Endothelial cell (in vitro differentiated cells): Measurements from ENCODE around the gene PLEKHG3. TPM values are rescaled to one million over a fixed set of nuclear protein-coding genes. Genes with fewer than 3 reads are reported as not detected.

ENCODE experiments used
- DNase-seq: peaks from one replicate; pipeline ENCODE4 v3.0.0; 2021; ENCODE audit warnings: low spot score
- H3K27ac Mint-ChIP-seq: one replicate; pipeline ENCODE4 v1.8.0; 2021; ENCODE audit warnings: mixed read lengths, inconsistent platforms; ENCODE audit not compliant: unreplicated experiment
- H3K27me3 Mint-ChIP-seq: one replicate; pipeline ENCODE4 v1.8.0; 2021; ENCODE audit warnings: mild to moderate bottlenecking, moderate library complexity, mixed read lengths, inconsistent platforms; ENCODE audit not compliant: unreplicated experiment
- H3K36me3 Mint-ChIP-seq: one replicate; pipeline ENCODE4 v1.8.0; 2021; ENCODE audit warnings: mild to moderate bottlenecking, low read depth, mixed read lengths, inconsistent platforms; ENCODE audit not compliant: unreplicated experiment
- H3K4me1 Mint-ChIP-seq: one replicate; pipeline ENCODE4 v1.8.0; 2021; ENCODE audit warnings: mild to moderate bottlenecking, mixed read lengths, inconsistent platforms; ENCODE audit not compliant: unreplicated experiment
- H3K4me3 Mint-ChIP-seq: one replicate; pipeline ENCODE4 v1.8.0; 2021; ENCODE audit warnings: mild to moderate bottlenecking, mixed read lengths, inconsistent platforms; ENCODE audit not compliant: unreplicated experiment
- H3K9me3 Mint-ChIP-seq: one replicate; pipeline ENCODE4 v1.8.0; 2021; ENCODE audit warnings: mixed read lengths, inconsistent platforms; ENCODE audit not compliant: unreplicated experiment
- total RNA-seq: library from RNA; stranded (reverse); fragmentation: NEBNext Ultra II Directional; extraction: Animal tissue kit (Norgen Biotek cat#: 25700); gene quantifications from one replicate; pipeline ENCODE4 v1.2.1, GENCODE V29; 2021; ENCODE audit not compliant: unreplicated experiment
- TF ChIP-seq, protein P1 (sequence below): fragments of 200-600 bp; sonication (generic); IDR thresholded peaks from one replicate; pipeline ENCODE4 v1.5.0; 2021; ENCODE audit warnings: antibody characterized with exemption; ENCODE audit not compliant: unreplicated experiment

PLEKHG3 gene
- total RNA-seq, 1 donor from 2014 or later = 31.4 TPM

DNA sequence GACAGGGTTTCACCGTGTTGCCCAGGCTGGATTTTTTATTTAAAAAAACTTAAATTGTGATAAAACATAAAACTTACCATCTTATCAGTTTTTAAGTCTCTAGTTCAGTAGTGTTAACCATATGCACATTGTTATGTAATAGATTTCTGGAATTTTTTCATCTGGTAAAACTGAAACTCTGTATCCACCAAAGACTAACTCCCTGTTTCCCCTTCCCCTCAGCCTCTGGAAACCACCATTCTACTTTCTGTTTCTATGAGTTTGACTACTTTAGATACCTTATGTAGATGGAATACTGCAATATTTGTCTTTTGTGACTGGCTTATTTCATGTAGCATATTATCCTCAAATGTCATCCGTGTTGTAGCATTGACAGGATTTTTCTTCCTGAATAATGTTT lies 12.8 kb upstream of the PLEKHG3 start:
- Mint-ChIP-seq H3K9me3 (no peaks in the 10 kb centered on the region), H3K27ac (no peak overlapping the region), H3K27me3 (peaks cover 3% of the 10 kb centered on the region), H3K4me1 (peaks cover 10% of the 10 kb centered on the region), H3K4me3 (no peak overlapping the region), H3K36me3 (peaks cover under 1% of the 10 kb centered on the region)
- no peak for DNase-seq
- TF ChIP-seq, protein P1, sequence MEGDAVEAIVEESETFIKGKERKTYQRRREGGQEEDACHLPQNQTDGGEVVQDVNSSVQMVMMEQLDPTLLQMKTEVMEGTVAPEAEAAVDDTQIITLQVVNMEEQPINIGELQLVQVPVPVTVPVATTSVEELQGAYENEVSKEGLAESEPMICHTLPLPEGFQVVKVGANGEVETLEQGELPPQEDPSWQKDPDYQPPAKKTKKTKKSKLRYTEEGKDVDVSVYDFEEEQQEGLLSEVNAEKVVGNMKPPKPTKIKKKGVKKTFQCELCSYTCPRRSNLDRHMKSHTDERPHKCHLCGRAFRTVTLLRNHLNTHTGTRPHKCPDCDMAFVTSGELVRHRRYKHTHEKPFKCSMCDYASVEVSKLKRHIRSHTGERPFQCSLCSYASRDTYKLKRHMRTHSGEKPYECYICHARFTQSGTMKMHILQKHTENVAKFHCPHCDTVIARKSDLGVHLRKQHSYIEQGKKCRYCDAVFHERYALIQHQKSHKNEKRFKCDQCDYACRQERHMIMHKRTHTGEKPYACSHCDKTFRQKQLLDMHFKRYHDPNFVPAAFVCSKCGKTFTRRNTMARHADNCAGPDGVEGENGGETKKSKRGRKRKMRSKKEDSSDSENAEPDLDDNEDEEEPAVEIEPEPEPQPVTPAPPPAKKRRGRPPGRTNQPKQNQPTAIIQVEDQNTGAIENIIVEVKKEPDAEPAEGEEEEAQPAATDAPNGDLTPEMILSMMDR = no peak

DNA sequence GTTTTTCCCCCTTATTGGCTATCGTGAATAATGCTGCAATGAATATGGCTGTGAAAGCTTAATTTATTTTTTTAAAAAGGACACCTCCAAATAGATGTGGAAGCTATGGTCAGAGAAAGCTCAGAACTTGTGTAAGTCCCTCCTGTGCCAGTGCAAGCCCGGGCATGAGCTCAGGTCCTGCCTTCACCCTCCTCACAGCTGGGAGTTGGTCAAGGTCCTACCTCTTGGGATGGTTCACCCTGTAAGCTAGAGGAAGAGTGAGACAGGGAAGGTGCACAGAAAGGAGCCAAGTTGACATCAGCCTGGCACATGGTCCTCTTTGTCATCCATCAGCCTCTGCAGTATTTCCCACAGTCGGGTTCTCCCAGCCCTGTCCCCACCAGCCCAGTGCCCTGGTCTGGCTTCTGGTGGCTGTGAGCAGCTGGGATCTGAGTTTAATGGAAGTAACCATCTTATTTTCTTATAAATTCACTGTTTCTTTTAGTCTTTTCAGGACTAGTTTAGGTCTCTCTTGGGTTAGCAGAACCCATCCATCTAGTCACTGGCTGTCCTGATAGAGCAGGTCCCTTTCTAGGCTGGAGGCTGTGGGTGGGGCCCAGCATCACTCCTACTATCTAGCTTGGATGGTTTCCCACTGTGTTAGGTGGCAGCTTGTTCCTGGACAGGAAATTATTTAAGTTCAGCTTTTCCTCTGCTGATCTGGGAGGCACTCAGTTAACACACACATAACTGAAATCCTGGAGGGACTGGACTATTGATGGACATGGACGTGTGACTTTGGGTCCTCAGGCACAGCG lies 11.8 kb upstream of the PLEKHG3 start:
- TF ChIP-seq, protein P1 = no peak
- no peak overlapping the region for H3K27ac Mint-ChIP-seq
- peaks cover 10% of the 10 kb centered on the region for H3K4me1 Mint-ChIP-seq
- no peak overlapping the region for H3K4me3 Mint-ChIP-seq
- peaks cover 2% of the 10 kb centered on the region for H3K27me3 Mint-ChIP-seq
- no peak for DNase-seq
- H3K9me3 Mint-ChIP-seq = no peaks in the 10 kb centered on the region
- no peaks in the 10 kb centered on the region for H3K36me3 Mint-ChIP-seq

DNA sequence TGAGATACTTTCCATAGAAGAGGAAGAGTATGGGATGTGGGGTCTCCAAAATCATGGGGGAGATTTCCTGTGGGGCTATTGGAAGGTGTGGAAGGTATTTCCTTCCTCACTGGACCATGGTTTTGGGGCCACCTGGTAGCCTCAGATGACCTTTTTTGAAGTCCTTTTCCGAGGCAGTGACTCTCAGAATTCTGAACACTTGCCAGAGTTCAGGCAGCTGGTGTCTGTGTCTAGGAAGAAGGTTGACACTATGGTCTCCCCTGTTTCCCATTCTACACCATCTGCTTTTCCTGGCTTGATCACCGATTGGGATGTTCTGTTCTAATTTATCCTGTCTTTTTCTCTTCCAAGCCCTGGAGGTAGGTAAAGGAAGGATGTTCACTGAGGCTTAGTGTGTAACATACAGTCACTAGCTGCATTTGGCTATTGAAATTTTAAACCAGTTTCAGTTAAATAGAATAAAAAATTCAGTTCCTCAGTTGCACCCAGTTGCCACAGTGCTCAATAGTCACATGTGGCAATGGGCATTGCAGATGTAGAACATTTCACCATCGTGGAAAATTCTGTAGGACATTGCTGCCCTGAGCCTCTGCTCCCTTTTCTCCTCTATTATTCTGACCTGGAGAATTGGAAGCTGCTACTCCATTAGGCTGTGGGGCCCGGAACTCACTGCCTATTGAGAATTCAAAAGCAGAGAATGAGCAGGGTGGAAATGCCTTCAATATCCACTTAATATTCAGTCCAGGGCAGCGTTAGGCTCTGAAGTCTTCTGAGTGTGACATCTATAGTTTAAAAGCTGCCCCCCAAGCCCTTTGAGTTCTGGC lies 11.0 kb upstream of the PLEKHG3 start:
- no peak overlapping the region for H3K27ac Mint-ChIP-seq
- TF ChIP-seq, protein P1 = no peak
- H3K36me3 Mint-ChIP-seq = no peaks in the 10 kb centered on the region
- H3K4me3 Mint-ChIP-seq = no peak overlapping the region
- no peak for DNase-seq
- H3K4me1 Mint-ChIP-seq = peaks cover 10% of the 10 kb centered on the region
- no peaks in the 10 kb centered on the region for H3K9me3 Mint-ChIP-seq
- peaks cover 2% of the 10 kb centered on the region for H3K27me3 Mint-ChIP-seq

DNA sequence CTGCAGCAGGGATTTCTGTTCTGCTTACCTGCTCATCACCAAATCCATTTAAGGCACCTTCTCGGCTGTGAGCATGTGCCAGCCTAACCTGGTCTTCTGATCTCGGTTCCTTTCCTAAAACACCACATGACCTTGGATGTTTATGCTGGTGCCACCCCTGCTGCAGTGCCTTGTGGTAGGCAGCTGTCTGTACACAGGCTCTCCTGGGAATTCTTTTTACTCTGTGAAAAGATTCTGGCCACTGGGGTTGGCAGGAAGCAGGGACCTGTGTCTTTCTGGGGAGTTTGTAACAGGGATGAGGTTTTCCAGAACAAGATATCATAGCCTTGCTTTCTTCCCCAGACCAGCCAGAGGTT lies 10.4 kb upstream of the PLEKHG3 start:
- H3K27me3 Mint-ChIP-seq = peaks cover 2% of the 10 kb centered on the region
- no peaks in the 10 kb centered on the region for H3K36me3 Mint-ChIP-seq
- H3K9me3 Mint-ChIP-seq = no peaks in the 10 kb centered on the region
- TF ChIP-seq, protein P1 = no peak
- no peak overlapping the region for H3K27ac Mint-ChIP-seq
- no peak for DNase-seq
- no peak overlapping the region for H3K4me3 Mint-ChIP-seq
- H3K4me1 Mint-ChIP-seq = peaks cover 15% of the 10 kb centered on the region

DNA sequence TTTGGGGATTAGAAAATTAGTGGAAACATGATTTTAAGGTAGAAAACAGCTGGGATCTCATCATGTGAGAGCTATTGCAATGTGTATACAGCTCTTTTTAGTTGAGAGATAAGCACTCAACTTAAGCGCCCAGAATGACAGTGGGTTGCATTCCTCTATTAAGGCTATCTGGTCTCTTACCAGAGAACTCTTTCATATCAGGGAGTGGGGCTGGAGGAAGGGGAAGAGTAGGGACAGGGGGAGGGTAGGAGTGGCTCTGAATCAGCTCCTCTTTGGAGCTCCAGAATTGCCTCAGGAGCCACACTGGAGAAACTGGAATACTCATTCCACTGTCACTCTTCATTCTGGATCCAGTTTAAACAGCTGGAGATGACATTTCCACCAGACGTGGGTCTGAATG lies 9.2 kb upstream of the PLEKHG3 start:
- Mint-ChIP-seq H3K4me3 (no peak overlapping the region), H3K27me3 (peaks cover 2% of the 10 kb centered on the region), H3K4me1 (peaks cover 17% of the 10 kb centered on the region), H3K36me3 (no peaks in the 10 kb centered on the region), H3K27ac (no peak overlapping the region), H3K9me3 (no peaks in the 10 kb centered on the region)
- TF ChIP-seq, protein P1 = no peak
- no peak for DNase-seq
